GM19351 (cell line): Measurements from ENCODE around the gene UCKL1.
"Not testable (repeated sequence)": the region's sequence is repeated elsewhere in the genome, so short reads cannot be mapped to it uniquely, and the experiment has no call there.

Source experiments
- ATAC-seq: cut with Tn5 transposase; IDR thresholded peaks from one replicate; pipeline ENCODE4 v1.9.1; 2021; ENCODE audit warnings: mild to moderate bottlenecking, moderate library complexity; ENCODE audit not compliant: unreplicated experiment

The UCKL1 gene

DNA sequence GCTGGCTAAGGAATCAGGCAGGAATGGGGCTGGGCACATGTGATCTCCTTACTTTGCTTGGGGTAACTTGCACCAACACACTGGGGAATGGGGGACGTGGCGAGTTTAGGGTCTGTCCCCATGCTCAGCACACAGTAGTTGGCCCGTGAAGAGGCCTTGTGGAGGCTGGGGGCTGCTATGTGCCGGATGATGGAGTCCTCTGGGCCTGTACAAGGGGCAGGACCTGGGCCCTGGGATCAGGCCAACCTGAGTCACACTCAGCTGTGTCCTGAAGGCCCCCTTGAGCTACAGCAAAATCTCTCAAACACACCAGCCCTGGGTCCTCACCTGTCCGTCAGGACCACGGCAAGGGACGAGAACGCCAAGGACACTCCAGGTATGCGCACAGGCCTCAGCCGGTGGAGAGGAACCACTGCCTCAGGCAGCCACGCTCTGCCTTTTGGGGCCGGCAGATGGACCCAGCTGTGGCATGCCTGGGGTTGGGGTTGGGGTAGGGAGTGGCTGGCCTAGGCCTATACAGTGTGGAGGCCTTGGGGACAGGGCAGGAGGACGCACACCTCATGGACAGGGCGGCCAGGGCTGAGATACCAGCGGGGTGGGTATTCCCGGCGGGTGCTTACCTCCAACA is 11.1 kb downstream of the UCKL1 start:
- ATAC-seq, result no peak

GRCh38 chr20:63944078-63944941 is 11.9 kb downstream of the UCKL1 start:
- no peak for ATAC-seq

DNA sequence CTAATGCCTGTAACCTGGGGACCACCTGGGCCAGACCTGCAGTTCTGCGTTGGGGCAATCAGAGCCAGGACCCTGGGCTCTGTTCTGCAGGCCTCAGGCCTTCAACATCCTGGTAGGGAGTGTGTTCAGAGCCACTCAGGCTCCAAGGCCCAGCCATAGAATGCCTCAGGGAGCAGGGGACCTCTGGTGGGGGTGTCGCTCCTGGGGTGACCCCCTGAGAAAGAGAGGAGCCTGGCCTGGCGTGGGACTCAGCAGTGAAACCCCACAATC is 12.5 kb downstream of the UCKL1 start:
- no peak for ATAC-seq

DNA sequence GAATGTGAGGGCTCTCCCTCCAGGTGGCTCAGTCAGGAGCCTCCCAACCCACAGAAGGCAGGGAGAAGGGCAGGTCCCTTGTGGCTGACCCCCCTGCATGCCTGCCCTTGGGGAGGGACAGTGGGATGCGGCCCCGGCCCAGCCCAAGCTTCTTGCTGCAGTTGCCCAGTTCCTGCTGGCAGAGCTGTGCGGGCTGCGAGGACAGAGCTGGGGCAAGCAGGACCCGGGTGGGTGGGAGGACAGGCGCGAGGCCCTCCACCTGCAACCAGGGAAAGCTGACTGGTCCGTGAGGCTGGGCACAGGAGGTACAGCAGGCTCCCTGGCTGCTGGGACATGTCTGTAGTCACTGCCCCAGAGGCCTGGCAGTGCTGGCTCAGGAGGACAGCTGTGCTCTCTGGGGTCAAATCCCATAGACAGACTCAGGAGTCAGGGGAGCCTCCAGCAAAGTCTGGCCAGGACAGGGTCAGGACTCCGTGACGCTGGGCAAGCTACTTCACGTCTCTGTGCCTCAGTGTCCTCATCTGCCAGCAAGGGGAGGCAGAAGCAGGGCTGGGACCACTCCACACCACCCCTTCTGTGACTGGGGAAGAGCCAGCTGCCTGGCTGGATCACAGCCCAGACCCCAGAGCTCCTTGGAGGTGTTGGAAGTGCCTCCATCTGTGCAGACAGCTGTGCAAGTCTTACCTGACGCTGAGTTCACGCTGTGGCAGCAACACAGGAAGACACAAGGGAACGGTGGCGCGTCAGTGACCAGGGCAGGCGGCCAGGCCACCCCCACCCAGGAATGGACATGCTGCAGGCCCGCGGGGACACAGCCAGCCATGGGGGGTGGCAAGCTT is 13.0 kb downstream of the UCKL1 start:
- ATAC-seq, result no peak

DNA sequence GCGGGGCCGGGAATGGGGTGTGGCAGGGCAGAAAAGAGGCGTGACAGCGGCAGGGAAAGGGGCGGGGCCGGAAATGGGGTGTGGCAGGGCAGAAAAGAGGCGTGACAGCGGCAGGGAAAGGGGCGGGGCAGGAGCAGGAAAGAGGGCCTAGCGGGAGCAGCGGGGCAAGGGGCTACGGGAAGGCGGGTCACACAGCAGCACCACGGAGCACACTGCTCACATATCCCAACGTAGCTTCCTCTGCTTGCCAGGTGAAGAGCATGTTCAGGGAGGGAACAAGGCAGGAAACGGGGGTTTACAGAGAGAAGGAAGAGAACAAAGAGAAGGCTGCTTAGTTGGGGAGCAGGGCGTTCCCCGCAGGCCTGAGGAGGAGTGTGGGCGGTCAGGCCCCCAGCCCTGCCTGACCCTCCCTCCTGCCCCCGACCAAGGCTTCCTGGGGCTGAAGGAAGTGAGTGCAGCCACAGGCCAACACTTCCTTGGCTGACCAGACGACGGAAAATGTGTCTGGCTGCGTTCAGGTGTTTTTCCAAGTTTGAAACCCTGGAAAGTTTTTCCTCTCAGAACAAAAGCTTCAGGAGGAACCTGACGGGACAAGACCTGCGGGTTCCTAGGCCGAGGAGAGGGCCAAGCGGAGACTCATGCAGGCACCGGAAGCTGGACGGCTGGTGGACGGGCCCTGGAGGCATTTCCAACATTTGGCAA is 13.8 kb downstream of the UCKL1 start:
- no peak for ATAC-seq

- no peak for ATAC-seq
These were observed 14.7 kb downstream of the UCKL1 start for GRCh38 chr20:63941282-63942081.

DNA sequence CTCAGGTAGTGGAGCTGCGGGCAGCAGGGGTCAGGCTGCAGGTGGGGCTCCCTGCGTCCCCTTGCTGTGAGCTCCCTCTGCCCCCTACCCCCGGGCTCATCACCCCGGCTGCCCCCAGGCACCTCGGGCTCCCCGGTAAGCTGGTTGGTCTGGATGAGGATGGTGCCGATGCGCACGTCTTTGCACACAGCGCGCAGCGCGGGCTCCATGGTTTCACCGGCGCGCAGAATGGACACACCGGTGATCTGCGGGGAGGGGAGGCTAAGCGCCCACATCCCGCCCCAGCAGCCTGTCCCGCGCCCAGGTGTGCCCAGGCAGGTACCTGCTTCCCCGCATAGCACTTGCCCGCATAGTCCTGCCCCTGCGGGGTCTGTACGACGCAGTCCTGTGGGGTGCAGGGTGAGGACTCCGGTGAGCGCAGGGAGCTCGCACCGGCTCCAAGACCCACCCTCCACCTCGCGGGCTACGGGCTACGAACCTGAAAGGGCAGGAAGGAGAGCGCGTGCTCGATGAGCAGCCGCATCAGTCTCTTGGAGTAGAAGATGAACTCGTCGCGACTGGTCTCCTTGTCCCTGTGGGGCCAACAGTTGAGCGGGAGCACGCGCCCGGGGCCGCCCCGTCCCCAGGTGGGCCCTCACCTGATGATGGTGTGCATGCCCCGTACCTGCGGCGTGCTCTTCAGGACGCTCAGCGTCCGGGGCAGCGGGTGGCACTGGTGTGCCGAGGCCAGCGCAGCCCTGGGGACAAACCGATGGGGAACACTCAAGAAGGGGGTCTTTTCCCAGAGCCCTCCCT is 15.5 kb downstream of the UCKL1 start:
- ATAC-seq, result no peak

DNA sequence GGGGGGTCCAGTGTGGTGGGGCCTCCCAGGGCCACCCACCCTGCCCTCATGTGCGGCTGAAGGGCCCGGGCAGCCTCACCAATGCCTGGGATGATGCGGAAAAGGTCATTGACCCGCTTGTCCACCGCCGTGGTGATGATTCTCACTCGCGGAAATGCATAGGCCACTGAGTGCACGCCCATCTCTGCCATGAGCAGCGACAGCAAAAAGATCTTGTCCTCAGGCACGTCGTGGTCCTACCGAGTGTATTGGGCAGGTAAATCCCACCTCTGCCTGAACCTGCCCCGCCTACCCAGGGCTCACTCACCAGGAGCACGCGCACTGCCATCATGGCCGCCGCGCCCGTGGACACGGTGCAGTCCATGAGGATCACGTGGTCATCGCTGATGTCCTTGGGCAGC is 16.1 kb downstream of the UCKL1 start:
- ATAC-seq, result no peak

DNA sequence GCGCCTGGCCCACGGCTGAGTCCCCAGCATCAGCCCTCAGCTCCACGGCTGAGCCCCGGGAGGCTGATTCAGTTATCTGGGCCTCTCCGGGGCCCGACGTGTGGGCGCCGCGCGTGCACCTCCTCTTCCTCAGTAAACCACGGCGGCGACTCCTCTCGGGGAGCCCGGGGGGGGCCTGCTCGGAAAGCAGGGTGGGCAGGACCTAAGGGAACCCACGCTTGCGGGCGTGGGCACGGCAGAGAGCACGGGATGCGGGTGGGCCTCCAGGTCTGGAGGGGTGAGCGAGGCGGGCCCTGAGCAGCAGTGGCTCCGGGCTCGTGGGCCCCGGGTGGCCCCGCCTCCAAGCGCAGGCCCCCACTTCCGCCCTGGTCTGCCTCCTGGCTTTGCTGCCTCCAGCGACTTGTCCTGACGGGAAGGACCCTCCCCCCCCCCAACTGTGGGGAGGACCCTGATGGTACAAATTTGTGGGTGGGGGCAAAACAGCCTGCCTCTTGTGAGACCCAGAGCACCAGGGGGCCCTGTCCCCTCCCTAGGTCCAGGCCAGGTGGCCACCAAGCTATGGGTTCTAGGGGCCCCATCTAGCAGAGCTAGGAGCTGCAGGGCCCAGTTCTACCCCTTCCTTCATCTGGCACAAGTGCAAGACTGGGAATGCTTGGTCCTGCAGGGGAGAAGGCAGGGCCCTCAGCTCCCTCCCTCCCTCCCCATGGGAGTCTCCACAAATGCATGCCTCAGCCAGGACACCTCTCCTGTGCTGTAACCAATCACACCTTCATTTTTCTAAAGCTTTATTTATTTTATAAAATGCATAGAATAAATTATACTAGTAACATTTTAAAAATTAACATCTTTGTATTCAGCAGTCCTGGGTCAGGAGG is 16.9 kb downstream of the UCKL1 start:
- ATAC-seq, result no peak

DNA sequence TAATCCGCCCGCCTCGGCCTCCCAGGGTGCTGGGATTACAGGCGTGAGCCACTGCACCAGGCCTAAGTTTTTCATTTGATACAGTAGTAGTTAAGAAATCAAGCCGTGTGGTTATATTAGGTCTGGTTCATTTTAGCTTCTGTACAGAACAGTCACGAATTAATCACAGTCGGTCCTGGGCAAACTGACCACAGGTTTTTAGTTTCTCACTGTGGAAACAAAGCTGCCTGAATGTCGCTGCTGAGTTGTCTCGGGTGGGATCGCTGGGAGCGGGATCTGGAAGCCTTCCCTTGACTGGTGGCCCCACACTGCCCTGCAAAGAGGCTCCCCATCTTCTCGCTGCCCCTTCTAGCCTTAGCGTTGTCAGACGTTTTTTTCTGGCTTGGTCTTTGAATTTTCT is 18.6 kb downstream of the UCKL1 start:
- ATAC-seq, result no peak

DNA sequence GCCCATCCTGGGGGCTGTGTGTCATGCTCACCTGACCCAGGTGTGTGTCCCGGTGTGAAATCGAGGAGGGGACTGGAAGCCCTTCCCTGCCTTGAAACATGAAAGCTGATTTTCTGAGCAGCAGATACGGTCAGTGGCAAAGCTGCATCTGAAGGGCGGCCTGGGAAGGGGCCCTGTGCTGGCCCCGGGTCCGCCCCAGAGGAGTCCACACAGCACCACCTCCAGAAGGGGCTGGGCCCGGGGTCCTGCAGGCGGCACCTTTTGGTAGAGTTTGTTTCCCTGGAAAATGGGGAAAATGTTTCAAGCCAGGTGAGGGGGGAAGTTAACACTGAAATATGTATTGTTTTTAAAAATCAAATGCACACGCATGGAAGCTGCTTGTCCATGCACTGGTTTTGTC is 20.8 kb downstream of the UCKL1 start:
- no peak for ATAC-seq

GRCh38 chr20:63934271-63935068 is 21.7 kb downstream of the UCKL1 start:
- ATAC-seq, result no peak

GRCh38 chr20:63933646-63934045 is 22.6 kb downstream of the UCKL1 start:
- no peak for ATAC-seq

DNA sequence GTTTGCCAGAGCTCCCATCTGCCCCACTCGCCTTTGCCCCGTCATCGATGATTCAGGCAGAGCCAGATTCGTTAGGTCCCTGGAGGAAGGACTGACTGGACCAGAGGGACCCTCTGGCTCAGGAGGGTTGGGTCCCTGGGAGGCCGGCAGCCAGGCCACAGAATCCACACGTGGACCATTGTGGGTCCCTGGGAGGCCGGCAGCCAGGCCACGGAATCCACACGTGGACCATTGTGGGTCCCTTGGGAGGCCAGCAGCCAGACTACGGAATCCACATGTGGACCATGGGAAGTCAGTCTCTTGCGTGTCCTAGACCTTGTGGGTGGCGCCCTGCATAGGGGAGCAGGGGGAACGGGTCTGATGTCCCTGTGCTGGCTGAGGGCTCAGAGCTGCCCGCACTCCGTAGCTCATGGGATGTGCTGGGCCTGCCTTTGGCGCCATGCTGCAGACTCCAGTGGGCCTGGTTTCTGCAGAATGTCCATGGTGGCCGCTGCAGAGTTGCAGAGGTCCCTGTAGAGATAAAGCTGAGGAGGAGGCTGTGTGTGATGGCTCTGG is 23.5 kb downstream of the UCKL1 start:
- no peak for ATAC-seq

DNA sequence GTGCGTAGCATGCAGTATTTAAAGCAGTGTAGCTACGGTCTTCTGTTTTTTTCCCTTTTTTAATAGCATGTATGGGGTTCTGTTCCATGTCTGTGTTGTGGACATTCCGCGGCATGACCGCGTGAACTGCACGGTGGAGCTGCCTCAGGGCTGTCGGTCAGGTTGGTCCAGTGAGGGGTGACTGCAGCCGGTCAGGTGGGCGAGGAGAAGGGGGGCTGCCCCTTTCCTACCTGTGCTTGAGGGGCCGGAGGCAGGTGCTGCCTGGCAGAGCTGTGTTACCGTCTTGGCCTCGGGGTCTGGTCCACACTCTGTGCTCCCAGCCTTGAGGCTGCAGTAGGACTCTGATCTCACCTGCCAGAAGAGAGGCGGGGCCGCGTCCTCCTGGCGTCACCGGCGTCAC is 24.5 kb downstream of the UCKL1 start:
- no peak for ATAC-seq

DNA sequence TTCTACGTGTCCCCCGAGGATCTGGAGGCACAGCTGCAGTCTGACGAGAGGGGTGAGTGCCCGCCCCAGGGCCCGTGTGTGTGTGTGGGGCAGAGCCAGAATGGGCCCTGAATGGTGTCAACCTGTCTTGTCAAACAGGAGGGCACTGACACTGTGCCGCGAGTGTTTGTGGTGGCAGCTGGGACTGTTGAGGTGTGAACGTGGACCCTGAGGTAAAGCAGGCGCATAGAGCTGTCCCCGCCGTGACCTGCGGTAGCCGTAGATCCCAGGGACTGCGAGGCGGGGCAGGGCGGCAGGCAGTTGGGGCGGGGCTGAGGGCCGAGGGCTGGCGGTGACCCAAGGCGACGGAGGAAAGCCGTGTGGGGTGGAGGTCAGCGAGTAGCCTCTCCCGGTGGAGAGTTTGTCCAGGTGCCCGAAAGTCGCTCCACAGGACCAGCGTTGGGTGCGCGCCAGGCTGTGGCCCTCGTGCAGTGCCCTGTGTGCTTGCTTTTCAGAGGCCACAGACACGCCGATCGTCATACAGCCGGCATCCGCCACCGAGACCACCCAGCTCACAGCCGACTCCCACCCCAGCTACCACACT is 25.2 kb downstream of the UCKL1 start:
- no peak for ATAC-seq

DNA sequence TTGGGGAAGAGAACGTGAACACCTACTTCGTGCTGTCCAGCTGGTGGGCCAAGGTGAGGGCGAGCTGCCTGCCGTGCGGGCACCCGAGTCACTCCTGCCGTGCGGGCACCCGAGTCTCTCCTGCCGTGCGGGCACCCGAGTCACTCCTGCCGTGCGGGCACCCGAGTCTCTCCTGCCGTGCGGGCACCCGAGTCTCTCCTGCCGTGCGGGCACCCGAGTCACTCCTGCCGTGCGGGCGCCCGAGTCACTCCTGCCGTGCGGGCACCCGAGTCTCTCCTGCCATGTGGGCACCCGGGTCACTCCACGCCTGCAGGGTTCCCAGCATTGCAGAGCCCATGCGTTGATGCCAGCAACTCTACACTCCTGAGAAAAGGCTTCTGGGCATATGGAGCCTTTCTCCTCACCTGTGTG is 26.7 kb downstream of the UCKL1 start:
- ATAC-seq, result not testable (repeated sequence)
